Suprapubic skin (tissue), 4 donors: Measurements from ENCODE around the gene KHDRBS1. TPM values are rescaled to one million over a fixed set of nuclear protein-coding genes. Genes with fewer than 3 reads are reported as not detected.
A peak's percentile ranks its signal among the peaks of the same experiment; 100 is the strongest.
"Not testable (repeated sequence)": the region's sequence is repeated elsewhere in the genome, so short reads cannot be mapped to it uniquely, and the experiment has no call there.

Experiments
- DNase-seq, 2 donors: peaks; one replicate each; pipeline ENCODE4 v3.0.0-alpha.2; 2019; ENCODE audit warnings: low spot score in 2 of 2
- H3K27ac ChIP-seq: fragments of 200-600 bp; sonication (generic); one replicate; pipeline ENCODE4 v1.5.1; 2019
- H3K27me3 ChIP-seq: fragments of 200-600 bp; sonication (generic); one replicate; pipeline ENCODE4 v1.5.1; 2019
- H3K36me3 ChIP-seq: fragments of 200-600 bp; sonication (generic); one replicate; pipeline ENCODE4 v1.5.1; 2019
- H3K4me1 ChIP-seq: fragments of 200-600 bp; sonication (generic); one replicate; pipeline ENCODE4 v1.5.1; 2019
- H3K4me3 ChIP-seq: fragments of 200-600 bp; sonication (generic); one replicate; pipeline ENCODE4 v1.5.1; 2019; ENCODE audit warnings: mild to moderate bottlenecking
- H3K9me3 ChIP-seq: fragments of 200-600 bp; sonication (generic); one replicate; pipeline ENCODE4 v1.5.1; 2019
- EP300 ChIP-seq: sonication (generic); formaldehyde crosslinking; IDR thresholded peaks from one replicate; pipeline ENCODE4 v1.6.1; 2017; ENCODE audit warnings: antibody characterized with exemption
- POLR2A ChIP-seq, 2 donors: fragments of 450-650 bp; IDR thresholded peaks; one replicate each; pipeline ENCODE4 v1.6.1; 2017; ENCODE audit warnings: antibody characterized with exemption in 2 of 2, mild to moderate bottlenecking in 2 of 2, moderate library complexity in 2 of 2
- POLR2AphosphoS5 ChIP-seq, 3 donors: sonication (generic); formaldehyde crosslinking; IDR thresholded peaks; one replicate each; pipeline ENCODE4 v1.6.1; 2017; ENCODE audit warnings: antibody characterized with exemption in 3 of 3
- WGBS: methylation state at CpG from one replicate; pipeline ENCODE4 v1.1.5; 2018; 5-methylcytosine and 5-hydroxymethylcytosine counted together
- total RNA-seq, 4 donors: library from RNA; depleted of rRNA; stranded (reverse); fragments of >200 nt; gene quantifications; one replicate each; pipeline ENCODE4 v1.1.0, GENCODE V29; 2016
- TF ChIP-seq, protein P1 (sequence below), 2 donors: fragments of 200-600 bp in 1 of 2; fragments of 450-650 bp in 1 of 2; sonication (generic) in 1 of 2; IDR thresholded peaks; one replicate each; pipeline ENCODE4 v1.5.1; 2016 to 2019; ENCODE audit warnings: antibody characterized with exemption in 2 of 2, mild to moderate bottlenecking in 1 of 2, moderate library complexity in 1 of 2

KHDRBS1 gene
- total RNA-seq, 4 donors from 2014 or later = 57.2 to 85.2 (median 64.3) TPM

- Histone ChIP-seq H3K4me3 (no peak overlapping the region), H3K27ac (no peak overlapping the region), H3K9me3 (no peaks in the 10 kb centered on the region), H3K4me1 (peaks cover 32% of the 10 kb centered on the region), H3K27me3 (no peaks in the 10 kb centered on the region), H3K36me3 (peaks cover 38% of the 10 kb centered on the region)
- DNase-seq = peak in 1 of 2 donors; percentile 48
- TF ChIP-seq POLR2A (IDR thresholded peaks at IDR 0.05) = no peak
- TF ChIP-seq, protein P1, sequence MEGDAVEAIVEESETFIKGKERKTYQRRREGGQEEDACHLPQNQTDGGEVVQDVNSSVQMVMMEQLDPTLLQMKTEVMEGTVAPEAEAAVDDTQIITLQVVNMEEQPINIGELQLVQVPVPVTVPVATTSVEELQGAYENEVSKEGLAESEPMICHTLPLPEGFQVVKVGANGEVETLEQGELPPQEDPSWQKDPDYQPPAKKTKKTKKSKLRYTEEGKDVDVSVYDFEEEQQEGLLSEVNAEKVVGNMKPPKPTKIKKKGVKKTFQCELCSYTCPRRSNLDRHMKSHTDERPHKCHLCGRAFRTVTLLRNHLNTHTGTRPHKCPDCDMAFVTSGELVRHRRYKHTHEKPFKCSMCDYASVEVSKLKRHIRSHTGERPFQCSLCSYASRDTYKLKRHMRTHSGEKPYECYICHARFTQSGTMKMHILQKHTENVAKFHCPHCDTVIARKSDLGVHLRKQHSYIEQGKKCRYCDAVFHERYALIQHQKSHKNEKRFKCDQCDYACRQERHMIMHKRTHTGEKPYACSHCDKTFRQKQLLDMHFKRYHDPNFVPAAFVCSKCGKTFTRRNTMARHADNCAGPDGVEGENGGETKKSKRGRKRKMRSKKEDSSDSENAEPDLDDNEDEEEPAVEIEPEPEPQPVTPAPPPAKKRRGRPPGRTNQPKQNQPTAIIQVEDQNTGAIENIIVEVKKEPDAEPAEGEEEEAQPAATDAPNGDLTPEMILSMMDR (IDR thresholded peaks at IDR 0.05) = peak; percentile 53 to 73
- 20% methylated on average over 1 of the region's 1 CpG for WGBS
These were observed 49.6 kb downstream of the KHDRBS1 start for GRCh38 chr1:32063261-32063681.

GRCh38 chr1:32065613-32066488, 52.2 kb downstream of the KHDRBS1 start:
- 65% methylated on average over 21 of the region's 21 CpGs for WGBS
- Histone ChIP-seq H3K36me3 (peaks cover 12% of the 10 kb centered on the region), H3K4me1 (peaks cover 41% of the 10 kb centered on the region)
- not testable (repeated sequence) for H3K27me3 ChIP-seq, DNase-seq, H3K9me3 ChIP-seq, H3K27ac ChIP-seq, H3K4me3 ChIP-seq

DNA sequence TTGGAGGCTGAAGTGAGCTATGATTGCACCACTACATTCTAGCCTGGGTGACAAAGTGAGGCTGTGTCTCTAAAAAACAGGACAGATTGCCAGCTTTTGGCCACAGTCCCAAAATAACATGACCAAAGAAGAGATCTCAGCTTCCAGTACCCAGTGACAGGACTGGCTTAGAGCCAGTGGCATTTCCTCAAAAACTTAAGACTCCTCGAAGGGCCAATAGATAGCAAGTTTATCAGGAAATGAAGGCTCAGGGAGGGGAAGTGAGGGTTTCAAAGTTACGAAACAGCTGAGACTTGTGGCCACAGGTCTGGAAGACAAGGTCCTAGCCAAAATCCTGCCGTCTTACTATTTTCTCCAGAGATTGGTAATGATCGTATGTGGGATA, 52.8 kb downstream of the KHDRBS1 start:
- no peaks in the 10 kb centered on the region for H3K27me3 ChIP-seq
- peak in 1 of 2 donors; percentile 82 for DNase-seq
- H3K4me1 ChIP-seq = peaks cover 41% of the 10 kb centered on the region
- H3K4me3 ChIP-seq = no peak overlapping the region
- 3% methylated on average over 4 of the region's 4 CpGs for whole genome bisulfite sequencing
- no peak overlapping the region for H3K27ac ChIP-seq
- H3K9me3 ChIP-seq = no peaks in the 10 kb centered on the region
- H3K36me3 ChIP-seq = peaks cover 6% of the 10 kb centered on the region
- TF ChIP-seq, protein P1 (IDR thresholded peaks at IDR 0.05) = no peak
- TF ChIP-seq EP300 (no peak), POLR2A (IDR thresholded peaks at IDR 0.05) (no peak), POLR2AphosphoS5 (IDR thresholded peaks at IDR 0.05) (peak; percentile 12 to 63 (median 53))

- no peaks in the 10 kb centered on the region for H3K9me3 ChIP-seq
- H3K36me3 ChIP-seq = peaks cover 4% of the 10 kb centered on the region
- no peak for DNase-seq
- 74% methylated on average over 5 of the region's 5 CpGs for whole genome bisulfite sequencing
- TF ChIP-seq, protein P1 (IDR thresholded peaks at IDR 0.05) = no peak
- TF ChIP-seq POLR2A (IDR thresholded peaks at IDR 0.05) (no peak), EP300 (no peak), POLR2AphosphoS5 (IDR thresholded peaks at IDR 0.05) (no peak)
- H3K4me3 ChIP-seq = no peak overlapping the region
- H3K27ac ChIP-seq = no peak overlapping the region
- H3K4me1 ChIP-seq = peaks cover 46% of the 10 kb centered on the region
- no peaks in the 10 kb centered on the region for H3K27me3 ChIP-seq
These were observed 55.4 kb downstream of the KHDRBS1 start for GRCh38 chr1:32068957-32069588.

DNA sequence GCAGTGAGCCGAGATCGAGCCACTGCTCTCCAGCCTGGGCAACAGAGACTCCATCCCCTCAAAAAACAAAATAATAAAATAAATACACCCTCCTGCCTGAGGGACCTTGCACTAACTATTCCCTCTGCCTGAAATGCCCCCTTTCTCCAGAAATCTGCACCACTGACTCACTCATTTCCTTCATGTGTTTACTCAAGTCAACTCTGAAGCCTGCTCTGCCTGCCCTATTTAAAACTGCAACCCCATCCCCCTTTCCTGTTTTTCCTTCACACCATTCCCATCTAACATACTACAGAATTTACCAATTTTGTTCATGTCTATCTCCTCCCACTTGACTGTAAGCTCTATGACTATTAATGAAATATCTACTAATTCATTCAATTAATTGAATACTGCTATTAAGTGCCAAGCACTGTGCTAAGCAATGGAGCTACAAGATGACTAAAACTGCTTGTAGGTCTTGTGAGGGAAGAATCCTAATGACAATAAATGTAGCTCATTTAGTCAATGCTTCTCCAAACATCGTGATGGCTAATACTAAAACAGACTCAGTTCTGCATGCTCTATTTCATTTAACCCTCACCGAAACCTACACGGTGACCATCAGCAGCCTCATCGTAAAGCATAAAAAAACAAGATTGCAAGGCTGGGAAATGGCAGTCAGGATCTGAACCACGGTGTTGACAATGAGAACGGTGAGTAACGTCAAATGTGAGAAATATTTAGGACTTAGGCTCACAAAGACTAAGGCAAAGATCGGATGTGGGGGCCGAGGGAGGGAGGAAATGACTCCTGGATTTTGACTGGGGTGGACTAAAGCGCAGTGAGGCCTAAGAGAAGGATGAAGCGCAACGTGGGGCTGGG, 58.3 kb downstream of the KHDRBS1 start:
- no peak for TF ChIP-seq POLR2A (IDR thresholded peaks at IDR 0.05)
- TF ChIP-seq POLR2AphosphoS5 (IDR thresholded peaks at IDR 0.05) = no peak
- TF ChIP-seq EP300 = no peak
- TF ChIP-seq, protein P1 (IDR thresholded peaks at IDR 0.05) = no peak
- 13% methylated on average over 14 of the region's 14 CpGs for WGBS

More for the DNA sequence above, 58.3 kb downstream of the KHDRBS1 start:
- Histone ChIP-seq H3K27me3 (no peaks in the 10 kb centered on the region), H3K4me1 (peaks cover 39% of the 10 kb centered on the region), H3K4me3 (peak overlapping the region; percentile 84), H3K9me3 (no peaks in the 10 kb centered on the region), H3K36me3 (peaks cover 22% of the 10 kb centered on the region), H3K27ac (peak overlapping the region; percentile 84)
- DNase-seq = no peak
